HG02943 (cell line): ENCODE results near the gene EDEM2.
"Not testable (repeated sequence)": the region's sequence is repeated elsewhere in the genome, so short reads cannot be mapped to it uniquely, and the experiment has no call there.

ENCODE experiments used
- ATAC-seq: cut with Tn5 transposase; IDR thresholded peaks from one replicate; pipeline ENCODE4 v1.9.1; 2021; ENCODE audit warnings: mild to moderate bottlenecking, low read depth, moderate library complexity; ENCODE audit not compliant: unreplicated experiment

Gene EDEM2

DNA sequence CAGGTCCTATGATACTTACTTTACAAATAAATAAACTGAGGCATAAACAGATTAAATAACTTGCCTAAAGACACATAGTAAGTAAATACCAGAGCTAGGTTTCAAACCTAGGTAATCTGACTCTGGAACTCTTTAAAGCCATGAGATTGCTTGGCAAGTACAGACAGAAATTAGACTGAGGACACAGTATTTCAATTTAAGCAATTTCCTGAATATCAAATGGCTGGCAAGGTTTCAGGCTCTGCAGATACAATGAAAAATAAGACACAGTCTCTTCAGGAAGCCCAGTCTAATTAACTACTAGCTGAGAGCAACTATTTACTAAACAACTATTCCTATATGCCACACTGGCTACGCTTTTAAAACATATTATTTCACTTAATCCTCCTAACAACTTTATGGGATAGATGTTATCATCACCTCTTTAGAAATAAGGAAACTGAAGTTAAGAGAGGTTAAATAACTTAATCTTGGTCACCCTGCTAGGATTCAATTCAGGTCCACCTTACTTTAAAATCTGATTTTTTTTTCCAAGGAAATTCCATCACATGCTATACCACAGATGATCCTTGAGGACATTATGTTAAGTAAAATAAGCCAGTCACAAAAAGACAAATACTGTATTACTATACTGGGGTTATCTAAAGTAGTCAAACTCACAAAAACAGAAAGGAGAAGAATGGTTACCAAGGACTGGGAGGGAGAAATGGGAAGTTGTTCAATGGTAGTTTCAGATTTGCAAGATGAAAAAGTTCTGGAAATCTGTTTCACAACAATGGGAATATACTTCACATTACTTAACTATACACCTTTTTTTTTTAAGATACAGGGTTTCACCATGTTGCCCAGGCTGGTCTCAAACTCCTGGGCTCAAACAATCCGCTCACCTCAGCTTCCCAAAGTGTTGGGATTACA lies 58.6 kb downstream of the EDEM2 start:
- ATAC-seq = no peak

DNA sequence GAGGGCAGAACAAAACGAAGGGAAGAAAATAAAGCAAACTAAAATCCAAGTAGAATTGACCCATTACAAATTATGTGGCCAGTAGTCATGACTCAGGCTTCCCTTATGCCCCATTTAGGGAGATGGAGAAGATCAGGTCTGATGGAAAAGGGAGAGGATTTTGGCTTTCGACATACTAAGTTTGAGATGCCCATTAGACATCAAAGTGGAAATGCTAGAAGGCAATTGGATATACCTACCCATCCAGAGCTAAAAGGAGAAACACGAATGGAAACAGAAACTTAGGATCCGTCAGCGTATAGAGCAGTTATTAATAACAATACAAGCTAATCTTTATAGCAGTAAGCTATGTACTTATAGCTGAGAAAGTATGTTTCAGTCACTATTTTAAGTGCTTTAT lies 59.3 kb downstream of the EDEM2 start:
- no peak for ATAC-seq

DNA sequence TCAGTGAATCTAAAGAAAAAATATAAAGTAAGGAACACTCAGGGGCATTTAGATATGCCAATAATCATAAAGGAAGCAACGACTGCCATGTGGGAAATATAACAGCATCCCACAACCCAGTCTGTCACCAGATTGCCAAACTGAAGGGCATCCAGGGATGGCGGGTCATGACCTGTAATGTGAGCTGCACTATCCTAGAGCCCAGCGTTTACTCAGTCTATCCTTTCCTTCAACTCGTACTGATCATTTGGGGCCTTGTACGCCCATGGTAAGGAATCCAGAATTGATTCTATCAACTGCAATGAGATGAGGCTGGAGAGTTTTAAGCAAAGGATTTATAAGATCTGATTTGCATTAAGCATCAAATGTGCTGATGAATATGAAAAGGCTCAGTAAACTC lies 59.8 kb downstream of the EDEM2 start:
- ATAC-seq = no peak

DNA sequence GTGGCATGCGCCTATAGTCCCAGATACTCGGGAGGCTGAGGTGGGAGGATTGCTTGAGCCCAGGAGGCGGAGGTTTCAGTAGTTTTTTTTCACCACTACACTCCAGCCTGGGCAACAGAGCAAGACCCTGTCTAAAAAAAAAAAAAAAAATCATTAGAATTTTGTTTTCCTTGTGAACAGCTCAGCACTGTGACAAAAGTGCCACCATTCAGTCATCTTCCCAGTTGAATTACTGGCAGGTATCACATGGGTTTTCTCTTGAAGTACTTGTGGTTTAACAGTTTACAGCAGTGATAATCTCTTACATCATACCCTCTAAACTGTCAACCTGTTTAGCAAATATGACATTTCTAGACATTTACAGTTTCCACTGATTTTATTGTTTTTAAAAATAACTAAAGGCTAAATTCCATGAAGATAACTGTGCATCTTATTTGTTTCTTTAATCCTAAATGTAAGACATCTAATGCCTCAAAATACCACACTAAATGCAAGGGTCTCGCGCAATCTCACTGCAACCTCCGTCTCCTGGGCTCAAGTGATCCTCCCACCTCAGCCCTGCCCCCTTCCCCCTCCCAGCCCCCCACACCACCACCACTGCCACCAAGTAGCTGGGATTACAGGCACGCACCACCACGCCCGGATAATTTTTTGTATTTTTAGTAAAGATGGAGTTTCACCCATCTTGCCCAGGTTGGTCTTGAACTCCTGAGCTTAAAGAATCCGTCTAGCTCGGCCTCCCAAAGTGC lies 61.5 kb downstream of the EDEM2 start:
- ATAC-seq = no peak

DNA sequence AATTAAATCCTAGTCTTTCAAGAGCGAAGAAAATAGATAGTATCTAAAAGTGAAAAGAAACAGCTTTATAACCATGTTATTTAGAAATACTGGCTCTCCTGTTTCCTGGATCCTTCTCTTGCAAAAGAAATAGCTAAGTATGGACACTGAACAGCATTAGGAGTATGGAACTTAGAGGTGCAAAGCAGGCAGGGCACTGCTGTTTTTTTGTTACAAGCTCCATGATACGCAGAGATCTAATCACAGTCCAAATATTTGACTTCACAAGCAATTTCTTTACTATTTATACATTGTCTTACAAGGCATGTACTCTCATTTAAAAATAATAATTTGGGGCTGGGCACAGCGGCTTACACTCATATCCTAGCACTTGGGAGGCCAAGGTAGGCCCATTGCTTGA lies 62.1 kb downstream of the EDEM2 start:
- no peak for ATAC-seq

DNA sequence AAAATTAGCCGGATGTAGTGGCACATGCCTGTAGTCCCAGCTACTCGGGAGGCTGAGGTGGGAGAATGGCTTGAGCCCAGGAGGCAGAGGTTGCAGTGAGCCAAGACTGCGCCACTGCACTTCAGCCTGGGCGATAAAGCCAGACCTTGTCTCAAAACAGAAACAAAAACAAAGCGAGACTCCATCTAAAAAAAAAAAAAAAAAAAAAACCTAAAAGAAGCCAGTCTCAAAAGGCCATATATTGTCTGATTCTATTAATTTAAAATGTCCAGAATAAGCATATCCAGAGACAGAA lies 66.8 kb downstream of the EDEM2 start:
- ATAC-seq = not testable (repeated sequence)

DNA sequence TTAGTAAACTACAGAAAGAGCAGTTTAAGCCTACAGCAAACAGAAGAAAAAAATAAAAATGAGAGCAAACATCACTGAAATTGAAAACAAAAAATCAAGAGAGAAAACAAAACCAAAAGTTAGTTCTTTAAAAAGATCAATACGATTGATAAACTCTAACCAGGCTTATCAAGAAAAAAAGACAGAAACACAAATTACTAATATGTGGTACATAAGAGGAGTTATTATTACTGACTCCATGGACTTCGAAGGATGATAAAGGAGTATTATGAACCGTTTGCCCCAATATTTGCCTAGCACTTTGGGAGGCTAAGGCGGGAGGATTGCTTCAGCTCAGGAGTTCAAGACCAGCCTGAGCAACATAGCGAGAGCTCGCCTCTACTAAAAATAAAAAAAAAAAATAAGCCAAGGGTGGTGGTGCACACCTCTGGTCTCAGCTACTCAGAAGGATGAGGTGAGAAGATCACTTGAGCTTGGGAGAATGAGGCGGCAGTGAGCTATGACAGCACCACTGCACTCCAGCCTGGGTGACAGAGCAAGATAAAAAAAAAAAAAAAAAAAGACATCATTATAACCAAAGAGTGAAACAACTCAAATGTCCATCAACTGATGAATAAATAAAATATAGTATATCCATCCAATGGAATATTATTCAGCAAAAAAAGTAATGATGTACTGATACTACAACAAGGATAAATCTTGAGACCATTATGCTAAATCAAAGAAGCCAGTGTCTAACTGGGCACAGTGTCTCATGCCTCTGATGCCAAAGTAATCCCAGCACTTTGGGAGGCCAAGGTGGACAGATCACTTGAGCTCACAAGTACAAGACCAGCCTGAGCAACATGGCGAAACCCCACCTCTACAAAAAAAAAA lies 67.4 kb downstream of the EDEM2 start:
- no peak for ATAC-seq

DNA sequence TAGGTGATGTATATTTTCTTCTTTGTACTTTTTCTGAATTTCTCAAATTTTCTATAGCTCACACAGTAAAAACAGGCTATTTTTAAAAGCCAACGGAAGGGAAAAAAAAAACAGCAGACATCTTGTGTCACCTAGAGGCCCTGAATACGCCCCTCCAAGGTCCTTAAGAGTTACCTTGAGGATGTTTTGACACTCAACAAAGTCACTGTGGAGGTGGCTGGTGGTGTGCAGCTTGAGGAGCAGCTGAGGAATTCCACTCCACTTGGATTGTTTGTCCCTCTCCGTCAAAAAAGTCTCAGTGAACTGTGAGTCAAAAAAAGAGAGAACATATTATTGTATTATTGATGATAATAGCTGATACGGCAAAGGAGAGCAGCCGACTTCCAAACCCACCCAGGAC lies 69.3 kb downstream of the EDEM2 start:
- ATAC-seq = no peak

DNA sequence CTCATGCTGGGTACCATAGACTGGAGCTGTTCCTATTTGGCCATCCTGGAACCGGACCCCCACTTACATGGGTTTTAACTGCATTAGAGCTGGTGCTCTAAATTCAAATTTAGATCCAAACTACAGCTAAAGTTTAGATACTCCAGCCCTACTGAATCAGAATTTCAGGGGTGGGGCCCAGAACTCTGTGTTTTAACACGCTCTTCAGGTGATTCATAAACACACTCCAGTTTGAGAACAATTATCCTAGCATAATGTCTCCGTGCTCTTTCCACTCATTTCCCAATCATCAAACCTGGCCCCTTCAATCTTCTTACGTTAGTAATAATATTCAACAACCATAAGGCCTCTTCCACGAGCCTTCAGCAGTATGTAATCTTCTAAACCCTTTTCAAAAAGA lies 69.8 kb downstream of the EDEM2 start:
- ATAC-seq = no peak

DNA sequence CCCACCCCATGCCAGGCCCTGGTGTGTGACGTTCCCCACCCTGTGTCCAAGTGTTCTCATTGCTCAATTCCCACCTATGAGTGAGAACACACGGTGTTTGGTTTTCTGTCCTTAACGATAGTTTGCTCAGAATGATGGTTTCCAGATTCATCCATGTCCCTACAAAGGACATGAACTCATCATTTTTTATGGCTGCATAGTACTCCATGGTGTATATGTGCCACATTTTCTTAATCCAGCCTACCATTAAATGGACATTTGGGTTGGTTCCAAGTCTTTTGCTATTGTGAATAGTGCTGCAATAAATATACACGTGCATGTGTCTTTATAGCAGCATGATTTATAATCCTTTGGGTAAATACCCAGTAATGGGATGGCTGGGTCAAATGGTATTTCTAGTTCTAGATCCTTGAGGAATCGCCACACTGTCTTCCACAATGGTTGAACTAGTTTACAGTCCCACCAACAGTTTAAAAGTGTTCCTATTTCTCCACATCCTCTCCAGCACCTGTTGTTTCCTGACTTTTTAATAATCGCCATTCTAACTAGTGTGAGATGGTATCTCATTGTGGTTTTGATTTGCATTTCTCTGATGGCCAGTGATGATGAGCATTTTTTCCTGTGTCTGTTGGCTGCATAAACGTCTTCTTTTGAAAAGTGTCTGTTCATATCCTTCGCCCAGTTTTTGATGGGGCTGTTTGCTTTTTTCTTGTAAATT lies 75.5 kb downstream of the EDEM2 start:
- ATAC-seq = not testable (repeated sequence)

DNA sequence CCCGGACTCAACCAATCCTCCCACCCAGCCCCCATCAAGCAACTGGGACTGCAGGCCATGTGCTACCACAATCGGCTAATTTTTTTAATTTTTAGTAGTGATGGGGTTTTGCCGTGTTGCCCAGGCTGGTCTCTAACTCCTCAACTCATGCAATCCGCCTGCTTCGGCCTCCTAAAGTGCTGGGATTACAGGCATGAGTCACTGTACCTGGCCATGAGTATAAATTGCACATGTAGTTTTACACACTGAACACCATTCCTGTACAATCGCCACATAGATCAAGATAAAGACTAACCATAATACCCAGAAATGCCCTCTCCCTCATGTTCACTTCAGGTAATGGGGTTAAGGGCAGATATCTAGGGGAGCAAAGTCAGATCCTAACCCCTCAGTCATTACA lies 80.9 kb downstream of the EDEM2 start:
- ATAC-seq = no peak
